OCI-LY1 (cell line): ENCODE results near the gene LRTM2.

Source experiments
- H2AFZ ChIP-seq: fragments of 200-600 bp; sonication (generic), shearing (Covaris generic); 2 replicates; pipeline ENCODE4 v1.6.0; 2014; ENCODE audit warnings: antibody characterized with exemption, mild to moderate bottlenecking, low read length
- H3F3A ChIP-seq: fragments of 200-600 bp; sonication (generic), shearing (Covaris generic); 2 replicates; pipeline ENCODE4 v1.6.0; 2014; ENCODE audit warnings: mild to moderate bottlenecking, antibody characterized with exemption, low read length, moderate library complexity; ENCODE audit not compliant: insufficient read depth
- H3K27ac ChIP-seq: fragments of 200-600 bp; sonication (generic); 2 replicates; pipeline ENCODE4 v1.5.1; 2014; ENCODE audit warnings: low read length, mixed run types, mild to moderate bottlenecking, low read depth; ENCODE audit not compliant: poor library complexity, severe bottlenecking
- H3K27me3 ChIP-seq: fragments of 200-600 bp; sonication (generic); 2 replicates; pipeline ENCODE4 v1.6.0; 2014; ENCODE audit warnings: antibody characterized with exemption, mild to moderate bottlenecking, low read length, moderate library complexity; ENCODE audit not compliant: insufficient read depth
- H3K36me3 ChIP-seq: fragments of 200-600 bp; sonication (generic); 2 replicates; pipeline ENCODE4 v1.6.1; 2014; ENCODE audit warnings: mild to moderate bottlenecking, antibody characterized with exemption, low read length, moderate library complexity, mixed read lengths; ENCODE audit not compliant: insufficient read depth
- H3K4me1 ChIP-seq: fragments of 200-600 bp; sonication (generic); 2 replicates; pipeline ENCODE4 v1.5.1; 2014; ENCODE audit warnings: mild to moderate bottlenecking, low read length, moderate library complexity; ENCODE audit not compliant: insufficient read depth, severe bottlenecking
- H3K4me2 ChIP-seq: fragments of 200-600 bp; sonication (generic), shearing (Covaris generic); 2 replicates; pipeline ENCODE4 v1.6.1; 2014; ENCODE audit warnings: low read length
- H3K4me3 ChIP-seq: fragments of 200-600 bp; sonication (generic); 2 replicates; pipeline ENCODE4 v1.5.1; 2014; ENCODE audit warnings: low read length, low read depth, mild to moderate bottlenecking, mixed read lengths; ENCODE audit not compliant: poor library complexity, severe bottlenecking
- H3K79me2 ChIP-seq: fragments of 200-600 bp; shearing (Covaris generic); 2 replicates; pipeline ENCODE4 v1.6.1; 2016; ENCODE audit warnings: mixed run types, low read length, mixed read lengths; ENCODE audit not compliant: insufficient read depth
- H3K9ac ChIP-seq: fragments of 200-600 bp; sonication (generic), shearing (Covaris generic); 2 replicates; pipeline ENCODE4 v1.6.1; 2014; ENCODE audit warnings: mild to moderate bottlenecking, low read length, mixed read lengths
- H3K9me2 ChIP-seq: fragments of 200-600 bp; sonication (generic), shearing (Covaris generic); 2 replicates; pipeline ENCODE4 v1.6.1; 2014; ENCODE audit warnings: low read depth, mild to moderate bottlenecking, low read length, mixed read lengths
- H3K9me3 ChIP-seq: fragments of 200-600 bp; shearing (Covaris generic); 2 replicates; pipeline ENCODE4 v1.6.1; 2014; ENCODE audit warnings: low read length, mixed read lengths
- H4K20me1 ChIP-seq: fragments of 200-600 bp; sonication (generic), shearing (Covaris generic); 2 replicates; pipeline ENCODE4 v1.6.0; 2016; ENCODE audit warnings: mild to moderate bottlenecking, low read length; ENCODE audit not compliant: insufficient read depth
- EZH2 ChIP-seq: fragments of 200-600 bp; sonication (generic), shearing (Covaris generic); IDR thresholded peaks from 2 replicates; pipeline ENCODE4 v1.8.0; 2017; ENCODE audit warnings: borderline replicate concordance, mixed run types, mild to moderate bottlenecking, antibody characterized with exemption, low read length, moderate library complexity, mixed read lengths
- TF ChIP-seq, protein P1 (sequence below): fragments of 200-600 bp; sonication (generic), shearing (Covaris generic); IDR thresholded peaks from 2 replicates; pipeline ENCODE4 v1.5.1; 2017; ENCODE audit warnings: mild to moderate bottlenecking, antibody characterized with exemption, low read length, moderate library complexity, mixed read lengths

Gene LRTM2

DNA sequence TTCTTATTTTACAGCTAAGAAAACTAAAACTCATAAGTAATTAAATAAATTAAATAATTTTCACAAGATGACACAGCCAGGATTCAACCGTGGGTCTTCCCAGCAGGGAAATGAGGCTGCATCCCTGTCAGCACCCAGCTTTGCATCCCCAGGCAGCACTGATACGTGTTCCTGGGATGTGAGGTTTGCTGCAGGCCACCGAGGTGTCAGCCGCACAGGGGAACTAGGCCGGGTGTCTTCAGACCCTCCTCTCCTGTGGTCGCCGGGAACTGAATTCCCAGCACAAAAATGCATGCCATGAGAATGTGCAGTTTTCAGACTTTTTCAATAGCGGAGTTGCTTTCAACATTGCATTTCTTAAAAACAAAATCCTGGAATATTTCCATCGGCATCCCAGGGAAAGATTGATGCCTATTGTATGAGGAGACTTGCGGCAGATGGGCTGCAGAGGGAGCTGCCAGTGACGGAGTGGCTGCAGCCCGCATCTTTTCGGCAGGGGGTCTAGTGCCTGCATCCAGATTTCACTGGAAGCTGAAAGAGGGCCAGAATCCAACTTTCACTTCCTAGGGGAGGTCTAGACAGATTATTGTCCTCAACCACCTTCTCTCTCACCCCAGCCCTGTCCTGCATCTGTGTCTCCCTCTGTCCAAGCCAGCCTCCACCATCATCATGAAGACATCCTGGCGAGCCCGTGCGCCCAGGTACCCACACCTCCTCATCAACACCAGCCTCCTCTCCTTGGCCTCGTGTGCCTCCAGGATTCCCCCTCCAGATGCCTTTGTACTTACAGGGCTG, 12.6 kb downstream of the LRTM2 start:
- Histone ChIP-seq H2AFZ (no peak overlapping the region), H3F3A (no peaks in the 10 kb centered on the region), H3K4me3 (no peak overlapping the region), H3K4me1 (no peaks in the 10 kb centered on the region), H3K27me3 (no peaks in the 10 kb centered on the region; the same call in 1 of the 2 replicates), H3K79me2 (no peaks in the 10 kb centered on the region), H3K9ac (no peak overlapping the region), H3K9me2 (no peaks in the 10 kb centered on the region), H3K4me2 (no peak overlapping the region), H3K9me3 (no peaks in the 10 kb centered on the region), H3K36me3 (no peaks in the 10 kb centered on the region), H4K20me1 (no peaks in the 10 kb centered on the region), H3K27ac (no peak overlapping the region)
- TF ChIP-seq, protein P1, sequence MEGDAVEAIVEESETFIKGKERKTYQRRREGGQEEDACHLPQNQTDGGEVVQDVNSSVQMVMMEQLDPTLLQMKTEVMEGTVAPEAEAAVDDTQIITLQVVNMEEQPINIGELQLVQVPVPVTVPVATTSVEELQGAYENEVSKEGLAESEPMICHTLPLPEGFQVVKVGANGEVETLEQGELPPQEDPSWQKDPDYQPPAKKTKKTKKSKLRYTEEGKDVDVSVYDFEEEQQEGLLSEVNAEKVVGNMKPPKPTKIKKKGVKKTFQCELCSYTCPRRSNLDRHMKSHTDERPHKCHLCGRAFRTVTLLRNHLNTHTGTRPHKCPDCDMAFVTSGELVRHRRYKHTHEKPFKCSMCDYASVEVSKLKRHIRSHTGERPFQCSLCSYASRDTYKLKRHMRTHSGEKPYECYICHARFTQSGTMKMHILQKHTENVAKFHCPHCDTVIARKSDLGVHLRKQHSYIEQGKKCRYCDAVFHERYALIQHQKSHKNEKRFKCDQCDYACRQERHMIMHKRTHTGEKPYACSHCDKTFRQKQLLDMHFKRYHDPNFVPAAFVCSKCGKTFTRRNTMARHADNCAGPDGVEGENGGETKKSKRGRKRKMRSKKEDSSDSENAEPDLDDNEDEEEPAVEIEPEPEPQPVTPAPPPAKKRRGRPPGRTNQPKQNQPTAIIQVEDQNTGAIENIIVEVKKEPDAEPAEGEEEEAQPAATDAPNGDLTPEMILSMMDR: no peak
- TF ChIP-seq EZH2: no peak

DNA sequence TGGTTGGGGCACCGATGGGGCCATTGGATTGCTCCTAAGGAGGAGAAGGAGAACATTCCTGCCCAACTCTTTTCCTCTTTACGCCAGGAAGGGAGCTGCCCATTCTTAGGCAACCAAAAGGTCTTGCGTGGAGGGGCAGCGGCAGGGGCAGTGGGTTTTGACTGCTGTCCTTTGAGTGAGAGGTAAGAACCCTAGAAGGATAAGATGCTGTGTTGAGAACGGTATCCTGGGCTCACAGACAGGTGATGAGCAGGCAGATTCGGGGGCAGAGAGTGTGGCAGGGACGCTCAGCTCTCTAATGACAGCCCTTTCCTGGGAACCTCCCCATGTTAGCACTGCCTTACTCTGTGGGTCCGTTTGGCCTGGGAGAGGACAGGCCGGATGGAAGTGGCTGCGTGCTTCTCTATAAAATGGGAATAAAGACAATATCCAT, 13.2 kb downstream of the LRTM2 start:
- Histone ChIP-seq H3F3A (no peaks in the 10 kb centered on the region), H3K4me2 (no peak overlapping the region), H3K4me3 (no peak overlapping the region), H3K9me3 (no peaks in the 10 kb centered on the region), H3K9me2 (no peaks in the 10 kb centered on the region), H3K4me1 (no peaks in the 10 kb centered on the region), H3K27ac (no peak overlapping the region), H2AFZ (no peak overlapping the region), H3K9ac (no peak overlapping the region), H3K79me2 (no peaks in the 10 kb centered on the region), H3K27me3 (no peaks in the 10 kb centered on the region; the same call in 1 of the 2 replicates), H4K20me1 (no peaks in the 10 kb centered on the region), H3K36me3 (no peaks in the 10 kb centered on the region)
- TF ChIP-seq, protein P1: no peak
- no peak for TF ChIP-seq EZH2

DNA sequence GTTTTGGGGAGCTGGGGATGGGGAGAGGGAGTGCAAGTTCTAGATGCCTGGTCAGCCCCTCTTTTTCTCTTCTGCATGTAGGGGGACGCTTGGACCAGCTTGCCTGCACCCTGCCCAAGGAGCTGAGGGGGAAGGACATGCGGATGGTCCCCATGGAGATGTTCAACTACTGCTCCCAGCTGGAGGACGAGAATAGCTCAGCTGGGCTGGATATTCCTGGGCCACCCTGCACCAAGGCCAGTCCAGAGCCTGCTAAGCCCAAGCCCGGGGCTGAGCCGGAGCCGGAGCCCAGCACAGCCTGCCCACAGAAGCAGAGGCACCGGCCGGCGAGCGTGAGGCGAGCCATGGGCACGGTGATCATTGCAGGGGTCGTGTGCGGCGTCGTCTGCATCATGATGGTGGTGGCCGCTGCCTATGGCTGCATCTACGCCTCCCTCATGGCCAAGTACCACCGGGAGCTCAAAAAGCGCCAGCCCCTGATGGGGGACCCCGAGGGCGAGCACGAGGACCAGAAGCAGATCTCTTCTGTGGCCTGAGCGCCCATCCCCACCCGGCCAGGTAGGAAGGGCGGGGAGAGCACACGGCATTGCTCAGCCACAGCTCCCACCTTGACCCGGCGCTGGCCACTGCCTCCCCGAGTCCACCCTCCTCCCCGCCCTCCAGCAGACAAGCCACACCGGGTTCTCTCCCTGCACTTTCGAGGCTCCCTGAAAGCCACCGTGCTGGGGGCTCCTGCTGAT, 14.0 kb downstream of the LRTM2 start:
- Histone ChIP-seq H3K79me2 (no peaks in the 10 kb centered on the region), H3K4me1 (no peaks in the 10 kb centered on the region), H3K9ac (no peak overlapping the region), H3K9me3 (no peaks in the 10 kb centered on the region), H3K4me3 (no peak overlapping the region), H3K27ac (no peak overlapping the region), H3K9me2 (no peaks in the 10 kb centered on the region), H3F3A (no peaks in the 10 kb centered on the region), H3K4me2 (no peak overlapping the region), H3K36me3 (no peaks in the 10 kb centered on the region), H3K27me3 (no peaks in the 10 kb centered on the region; the same call in 1 of the 2 replicates), H2AFZ (no peak overlapping the region), H4K20me1 (no peaks in the 10 kb centered on the region)
- no peak for TF ChIP-seq EZH2
- TF ChIP-seq, protein P1: no peak
